ENCODE measurements around the gene STX17. TPM values are rescaled to one million over a fixed set of nuclear protein-coding genes. Genes with fewer than 3 reads are reported as not detected.

The STX17 gene
- total RNA-seq, 1 donor from 2014 or later = 20.2 TPM

DNA sequence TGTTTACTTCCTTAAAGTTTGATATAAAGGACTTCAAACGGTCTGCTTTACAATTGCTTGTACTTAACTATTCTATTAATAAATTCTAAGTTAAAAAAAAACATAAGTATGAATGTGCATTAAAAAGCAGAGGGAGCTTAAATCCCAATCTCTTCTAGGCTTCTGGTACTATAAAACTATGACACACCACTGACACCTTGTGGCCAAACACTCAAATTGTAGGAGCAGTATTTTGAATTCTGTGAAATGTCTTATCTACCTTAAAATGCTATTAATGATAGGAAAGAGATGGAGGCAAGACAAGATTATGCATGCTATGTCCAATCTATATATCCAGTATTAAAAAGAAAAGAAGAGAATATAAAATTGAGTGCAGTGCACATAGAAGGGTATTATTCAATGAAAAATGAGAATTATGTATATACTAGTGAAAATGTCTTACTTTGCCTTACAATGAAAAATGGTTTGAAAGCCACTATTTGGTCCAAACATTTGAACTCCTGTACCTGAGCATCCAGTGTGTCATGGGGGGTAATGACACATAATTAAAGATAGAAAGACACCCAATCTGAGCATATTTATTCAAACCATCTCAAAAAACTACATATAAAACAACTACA is 104.7 kb downstream of the STX17 start:
- DNase-seq (ENCODE audit: low spot score) = no peak
- Mint-ChIP-seq H3K36me3 (ENCODE audit: low read depth) (peaks cover 11% of the 10 kb centered on the region), H3K27me3 (ENCODE audit: low read depth) (no peaks in the 10 kb centered on the region), H3K27ac (ENCODE audit: unreplicated experiment) (no peak overlapping the region), H3K4me3 (ENCODE audit: unreplicated experiment) (no peak overlapping the region), H3K9me3 (ENCODE audit: low read depth) (peaks cover 6% of the 10 kb centered on the region), H3K4me1 (ENCODE audit: low read depth) (peaks cover 2% of the 10 kb centered on the region)
- TF ChIP-seq, protein P1, sequence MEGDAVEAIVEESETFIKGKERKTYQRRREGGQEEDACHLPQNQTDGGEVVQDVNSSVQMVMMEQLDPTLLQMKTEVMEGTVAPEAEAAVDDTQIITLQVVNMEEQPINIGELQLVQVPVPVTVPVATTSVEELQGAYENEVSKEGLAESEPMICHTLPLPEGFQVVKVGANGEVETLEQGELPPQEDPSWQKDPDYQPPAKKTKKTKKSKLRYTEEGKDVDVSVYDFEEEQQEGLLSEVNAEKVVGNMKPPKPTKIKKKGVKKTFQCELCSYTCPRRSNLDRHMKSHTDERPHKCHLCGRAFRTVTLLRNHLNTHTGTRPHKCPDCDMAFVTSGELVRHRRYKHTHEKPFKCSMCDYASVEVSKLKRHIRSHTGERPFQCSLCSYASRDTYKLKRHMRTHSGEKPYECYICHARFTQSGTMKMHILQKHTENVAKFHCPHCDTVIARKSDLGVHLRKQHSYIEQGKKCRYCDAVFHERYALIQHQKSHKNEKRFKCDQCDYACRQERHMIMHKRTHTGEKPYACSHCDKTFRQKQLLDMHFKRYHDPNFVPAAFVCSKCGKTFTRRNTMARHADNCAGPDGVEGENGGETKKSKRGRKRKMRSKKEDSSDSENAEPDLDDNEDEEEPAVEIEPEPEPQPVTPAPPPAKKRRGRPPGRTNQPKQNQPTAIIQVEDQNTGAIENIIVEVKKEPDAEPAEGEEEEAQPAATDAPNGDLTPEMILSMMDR (IDR thresholded peaks at IDR 0.05) = peak; percentile 81

DNA sequence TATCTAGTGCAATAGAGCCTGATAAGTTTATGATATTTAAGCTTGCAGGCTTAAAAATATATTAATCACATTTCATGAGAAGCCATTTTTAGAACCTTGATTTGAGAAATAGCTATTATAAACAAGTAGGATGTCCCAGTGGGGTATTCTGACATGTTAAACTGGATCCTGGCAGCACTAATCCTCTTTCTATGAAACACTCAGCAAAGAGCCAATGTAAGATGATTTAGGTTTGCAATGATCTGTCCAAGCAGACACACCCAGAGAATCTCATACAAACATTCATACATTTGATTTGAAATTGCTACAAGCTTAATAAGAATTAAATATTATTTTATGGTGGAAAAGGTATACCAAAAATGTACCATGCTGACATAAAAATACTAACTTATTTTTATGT is 105.8 kb downstream of the STX17 start:
- H3K4me3 Mint-ChIP-seq (ENCODE audit: unreplicated experiment) = no peak overlapping the region
- peaks cover 12% of the 10 kb centered on the region for H3K36me3 Mint-ChIP-seq (ENCODE audit: low read depth)
- no peak overlapping the region for H3K27ac Mint-ChIP-seq (ENCODE audit: unreplicated experiment)
- no peaks in the 10 kb centered on the region for H3K4me1 Mint-ChIP-seq (ENCODE audit: low read depth)
- no peak for DNase-seq (ENCODE audit: low spot score)
- peaks cover 6% of the 10 kb centered on the region for H3K9me3 Mint-ChIP-seq (ENCODE audit: low read depth)
- TF ChIP-seq, protein P1 (IDR thresholded peaks at IDR 0.05) = no peak
- H3K27me3 Mint-ChIP-seq (ENCODE audit: low read depth) = no peaks in the 10 kb centered on the region

DNA sequence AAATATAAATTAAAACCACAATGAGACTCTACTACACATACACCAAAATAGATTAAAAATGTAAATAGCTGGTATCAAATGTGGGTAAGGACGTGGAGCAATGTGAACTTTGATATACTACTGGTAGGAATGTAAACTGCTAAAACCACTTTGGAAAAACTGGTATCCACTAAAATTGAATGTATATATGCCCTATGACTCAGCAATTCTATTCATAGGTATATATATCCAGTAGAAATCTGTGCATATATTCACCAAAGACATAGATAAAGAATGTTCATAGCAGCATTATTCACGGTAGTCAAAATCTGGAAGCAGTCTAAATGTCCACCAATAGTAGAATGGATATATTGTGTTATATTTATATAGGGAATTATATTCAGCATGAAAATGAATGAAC is 107.1 kb downstream of the STX17 start:
- TF ChIP-seq, protein P1 (IDR thresholded peaks at IDR 0.05) = peak; percentile 30
- DNase-seq (ENCODE audit: low spot score) = no peak
- no peaks in the 10 kb centered on the region for H3K4me1 Mint-ChIP-seq (ENCODE audit: low read depth)
- peaks cover 6% of the 10 kb centered on the region for H3K9me3 Mint-ChIP-seq (ENCODE audit: low read depth)
- H3K27ac Mint-ChIP-seq (ENCODE audit: unreplicated experiment) = no peak overlapping the region
- no peaks in the 10 kb centered on the region for H3K27me3 Mint-ChIP-seq (ENCODE audit: low read depth)
- H3K36me3 Mint-ChIP-seq (ENCODE audit: low read depth) = peaks cover 12% of the 10 kb centered on the region
- H3K4me3 Mint-ChIP-seq (ENCODE audit: unreplicated experiment) = no peak overlapping the region

DNA sequence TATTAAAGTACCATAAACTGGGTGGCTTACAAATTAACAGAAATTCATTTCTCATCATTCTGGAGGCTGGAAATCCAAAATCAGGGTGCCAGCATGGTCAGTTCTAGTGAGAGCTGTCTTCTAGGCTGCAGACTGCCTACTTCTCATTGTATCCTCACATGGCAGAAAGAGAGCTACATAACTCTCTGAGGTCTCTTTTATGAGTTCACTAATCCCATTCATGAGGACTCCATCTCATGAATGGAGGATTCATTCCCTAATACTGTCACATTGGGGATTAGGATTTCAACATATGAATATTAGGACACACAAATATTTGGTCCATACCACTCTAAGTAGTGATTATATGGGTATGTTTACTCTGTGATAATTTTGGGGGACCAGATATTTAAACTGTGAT is 108.4 kb downstream of the STX17 start:
- H3K27ac Mint-ChIP-seq (ENCODE audit: unreplicated experiment) = no peak overlapping the region

DNA sequence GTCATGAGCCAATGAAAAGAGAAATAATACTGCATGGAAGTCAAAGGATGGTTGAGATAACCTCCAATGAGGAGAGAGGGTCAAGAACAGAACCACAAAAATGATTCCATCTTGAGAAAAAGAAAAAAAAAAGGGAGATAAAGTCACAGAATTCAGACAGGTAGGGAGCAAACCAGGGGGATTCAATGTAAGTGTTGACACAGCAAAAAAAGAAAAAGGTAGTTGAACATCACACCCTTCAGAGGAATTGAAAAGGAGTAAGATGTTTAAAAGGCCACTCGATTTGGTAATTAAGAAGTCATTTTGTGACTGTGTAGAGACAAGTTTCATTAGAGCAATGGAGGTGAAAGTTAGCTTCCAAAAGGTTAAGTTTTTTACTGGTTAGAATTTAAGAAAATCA is 113.1 kb downstream of the STX17 start:
- H3K27ac Mint-ChIP-seq (ENCODE audit: unreplicated experiment) = no peak overlapping the region
- H3K4me3 Mint-ChIP-seq (ENCODE audit: unreplicated experiment) = no peak overlapping the region
- TF ChIP-seq, protein P1 (IDR thresholded peaks at IDR 0.05) = no peak
- H3K9me3 Mint-ChIP-seq (ENCODE audit: low read depth) = no peaks in the 10 kb centered on the region
- H3K27me3 Mint-ChIP-seq (ENCODE audit: low read depth) = no peaks in the 10 kb centered on the region
- peaks cover 15% of the 10 kb centered on the region for H3K36me3 Mint-ChIP-seq (ENCODE audit: low read depth)
- DNase-seq (ENCODE audit: low spot score) = no peak
- H3K4me1 Mint-ChIP-seq (ENCODE audit: low read depth) = peaks cover 9% of the 10 kb centered on the region

More for the DNA sequence above, 108.4 kb downstream of the STX17 start:
- H3K9me3 Mint-ChIP-seq (ENCODE audit: low read depth) = peaks cover 6% of the 10 kb centered on the region
- TF ChIP-seq, protein P1 (IDR thresholded peaks at IDR 0.05) = no peak
- H3K4me3 Mint-ChIP-seq (ENCODE audit: unreplicated experiment) = no peak overlapping the region
- H3K4me1 Mint-ChIP-seq (ENCODE audit: low read depth) = peaks cover 2% of the 10 kb centered on the region
- no peaks in the 10 kb centered on the region for H3K27me3 Mint-ChIP-seq (ENCODE audit: low read depth)
- DNase-seq (ENCODE audit: low spot score) = no peak
- H3K36me3 Mint-ChIP-seq (ENCODE audit: low read depth) = peaks cover 17% of the 10 kb centered on the region

Other genes starting within 250 kb of the STX17 start
- gene NR4A3, start 84.8 kb upstream of the STX17 start, total RNA-seq = 0.34 to 1.3 TPM (median 1.2 TPM) in 3 replicates
- gene ERP44, start 192.3 kb downstream of the STX17 start, total RNA-seq = 16.3 to 23.5 TPM (median 16.6 TPM) in 3 replicates
- gene INVS, start 192.6 kb downstream of the STX17 start, total RNA-seq = 16.0 to 23.7 TPM (median 16.2 TPM) in 3 replicates

Data from chondrocyte (in vitro differentiated cells).